ENCODE results near the gene PSMD2.

- TF ChIP-seq CTCF (conservative IDR thresholded peaks at IDR 0.05) (no peak), ZFX (IDR thresholded peaks at IDR 0.05) (no peak)
These were observed 28.1 kb downstream of the PSMD2 start for GRCh38 chr3:184327171-184327570.

Measured in C4-2B (cell line).